ENCODE measurements around the gene ZNRD2.

Gene ZNRD2

GRCh38 chr11:65578667-65579066, 8.4 kb downstream of the ZNRD2 start:
- Histone ChIP-seq H3K36me3 (ENCODE audit: insufficient read depth, low read length) (peaks cover 40% of the 10 kb centered on the region), H3K4me3 (ENCODE audit: low read length) (no peak overlapping the region), H3K4me1 (ENCODE audit: control insufficient read depth, insufficient read depth, low read length) (peaks cover 38% of the 10 kb centered on the region), H3K27me3 (ENCODE audit: control insufficient read depth, insufficient read depth, low read length) (no peaks in the 10 kb centered on the region), H3K4me2 (ENCODE audit: low read length) (no peak overlapping the region), H3K9me3 (replicated peaks; ENCODE audit: low read length) (no peaks in the 10 kb centered on the region), H3K9ac (ENCODE audit: low read depth, low read length) (no peak overlapping the region)

- Histone ChIP-seq H3K27me3 (ENCODE audit: control insufficient read depth, insufficient read depth, low read length) (no peaks in the 10 kb centered on the region), H3K9me3 (replicated peaks; ENCODE audit: low read length) (no peaks in the 10 kb centered on the region), H3K9ac (ENCODE audit: low read depth, low read length) (no peak overlapping the region), H3K4me3 (ENCODE audit: low read length) (no peak overlapping the region), H3K4me1 (ENCODE audit: control insufficient read depth, insufficient read depth, low read length) (peaks cover 35% of the 10 kb centered on the region), H3K4me2 (ENCODE audit: low read length) (no peak overlapping the region), H3K36me3 (ENCODE audit: insufficient read depth, low read length) (peaks cover 46% of the 10 kb centered on the region)
These were observed 9.0 kb downstream of the ZNRD2 start for GRCh38 chr11:65579291-65579690.

- Histone ChIP-seq H3K27me3 (ENCODE audit: control insufficient read depth, insufficient read depth, low read length) (no peaks in the 10 kb centered on the region), H3K9ac (ENCODE audit: low read depth, low read length) (no peak overlapping the region), H3K4me1 (ENCODE audit: control insufficient read depth, insufficient read depth, low read length) (peaks cover 28% of the 10 kb centered on the region), H3K9me3 (replicated peaks; ENCODE audit: low read length) (no peaks in the 10 kb centered on the region), H3K4me2 (ENCODE audit: low read length) (no peak overlapping the region), H3K4me3 (ENCODE audit: low read length) (no peak overlapping the region), H3K36me3 (ENCODE audit: insufficient read depth, low read length) (peaks cover 51% of the 10 kb centered on the region)
These were observed 9.9 kb downstream of the ZNRD2 start for GRCh38 chr11:65580031-65580692.

GRCh38 chr11:65580756-65581155, 10.5 kb downstream of the ZNRD2 start:
- Histone ChIP-seq H3K4me2 (ENCODE audit: low read length) (no peak overlapping the region), H3K4me3 (ENCODE audit: low read length) (no peak overlapping the region), H3K27me3 (ENCODE audit: control insufficient read depth, insufficient read depth, low read length) (no peaks in the 10 kb centered on the region), H3K4me1 (ENCODE audit: control insufficient read depth, insufficient read depth, low read length) (peaks cover 23% of the 10 kb centered on the region), H3K36me3 (ENCODE audit: insufficient read depth, low read length) (peaks cover 56% of the 10 kb centered on the region), H3K9me3 (replicated peaks; ENCODE audit: low read length) (no peaks in the 10 kb centered on the region), H3K9ac (ENCODE audit: low read depth, low read length) (no peak overlapping the region)

GRCh38 chr11:65581928-65582327, 11.7 kb downstream of the ZNRD2 start:
- Histone ChIP-seq H3K4me2 (ENCODE audit: low read length) (no peak overlapping the region), H3K4me3 (ENCODE audit: low read length) (no peak overlapping the region), H3K27me3 (ENCODE audit: control insufficient read depth, insufficient read depth, low read length) (no peaks in the 10 kb centered on the region), H3K9me3 (replicated peaks; ENCODE audit: low read length) (no peaks in the 10 kb centered on the region), H3K36me3 (ENCODE audit: insufficient read depth, low read length) (peaks cover 65% of the 10 kb centered on the region), H3K4me1 (ENCODE audit: control insufficient read depth, insufficient read depth, low read length) (peaks cover 13% of the 10 kb centered on the region), H3K9ac (ENCODE audit: low read depth, low read length) (no peak overlapping the region)

GRCh38 chr11:65583589-65583988, 13.3 kb downstream of the ZNRD2 start:
- Histone ChIP-seq H3K27me3 (ENCODE audit: control insufficient read depth, insufficient read depth, low read length) (no peaks in the 10 kb centered on the region), H3K4me2 (ENCODE audit: low read length) (no peak overlapping the region), H3K4me3 (ENCODE audit: low read length) (no peak overlapping the region), H3K9me3 (replicated peaks; ENCODE audit: low read length) (no peaks in the 10 kb centered on the region), H3K36me3 (ENCODE audit: insufficient read depth, low read length) (peaks cover 62% of the 10 kb centered on the region), H3K4me1 (ENCODE audit: control insufficient read depth, insufficient read depth, low read length) (peaks cover 12% of the 10 kb centered on the region), H3K9ac (ENCODE audit: low read depth, low read length) (no peak overlapping the region)

- Histone ChIP-seq H3K9me3 (replicated peaks; ENCODE audit: low read length) (no peaks in the 10 kb centered on the region), H3K27me3 (ENCODE audit: control insufficient read depth, insufficient read depth, low read length) (no peaks in the 10 kb centered on the region), H3K4me2 (ENCODE audit: low read length) (no peak overlapping the region), H3K4me3 (ENCODE audit: low read length) (no peak overlapping the region), H3K4me1 (ENCODE audit: control insufficient read depth, insufficient read depth, low read length) (peaks cover 12% of the 10 kb centered on the region), H3K36me3 (ENCODE audit: insufficient read depth, low read length) (peaks cover 62% of the 10 kb centered on the region), H3K9ac (ENCODE audit: low read depth, low read length) (no peak overlapping the region)
These were observed 13.8 kb downstream of the ZNRD2 start for GRCh38 chr11:65584106-65584505.

- Histone ChIP-seq H3K4me2 (ENCODE audit: low read length) (no peak overlapping the region), H3K27me3 (ENCODE audit: control insufficient read depth, insufficient read depth, low read length) (no peaks in the 10 kb centered on the region), H3K9ac (ENCODE audit: low read depth, low read length) (no peak overlapping the region), H3K4me3 (ENCODE audit: low read length) (no peak overlapping the region), H3K9me3 (replicated peaks; ENCODE audit: low read length) (no peaks in the 10 kb centered on the region), H3K36me3 (ENCODE audit: insufficient read depth, low read length) (peaks cover 58% of the 10 kb centered on the region), H3K4me1 (ENCODE audit: control insufficient read depth, insufficient read depth, low read length) (peaks cover 12% of the 10 kb centered on the region)
These were observed 14.5 kb downstream of the ZNRD2 start for GRCh38 chr11:65584723-65585171.

GRCh38 chr11:65585396-65586246, 15.3 kb downstream of the ZNRD2 start:
- Histone ChIP-seq H3K9ac (ENCODE audit: low read depth, low read length) (no peak overlapping the region), H3K4me1 (ENCODE audit: control insufficient read depth, insufficient read depth, low read length) (peaks cover 12% of the 10 kb centered on the region), H3K9me3 (replicated peaks; ENCODE audit: low read length) (no peaks in the 10 kb centered on the region), H3K27me3 (ENCODE audit: control insufficient read depth, insufficient read depth, low read length) (no peaks in the 10 kb centered on the region), H3K4me3 (ENCODE audit: low read length) (no peak overlapping the region), H3K4me2 (ENCODE audit: low read length) (no peak overlapping the region), H3K36me3 (ENCODE audit: insufficient read depth, low read length) (peaks cover 50% of the 10 kb centered on the region)

GRCh38 chr11:65586247-65586630, 16.0 kb downstream of the ZNRD2 start:
- no peaks in the 10 kb centered on the region for H3K27me3 ChIP-seq (ENCODE audit: control insufficient read depth, insufficient read depth, low read length)
- H3K36me3 ChIP-seq (ENCODE audit: insufficient read depth, low read length) = peaks cover 44% of the 10 kb centered on the region
- H3K9ac ChIP-seq (ENCODE audit: low read depth, low read length) = no peak overlapping the region
- no peak overlapping the region for H3K4me3 ChIP-seq (ENCODE audit: low read length)
- H3K9me3 ChIP-seq (replicated peaks; ENCODE audit: low read length) = no peaks in the 10 kb centered on the region
- H3K4me2 ChIP-seq (ENCODE audit: low read length) = no peak overlapping the region
- peaks cover 12% of the 10 kb centered on the region for H3K4me1 ChIP-seq (ENCODE audit: control insufficient read depth, insufficient read depth, low read length)

- no peak overlapping the region for H3K4me3 ChIP-seq (ENCODE audit: low read length)
- no peak overlapping the region for H3K9ac ChIP-seq (ENCODE audit: low read depth, low read length)
- no peak overlapping the region for H3K4me2 ChIP-seq (ENCODE audit: low read length)
- H3K36me3 ChIP-seq (ENCODE audit: insufficient read depth, low read length) = peaks cover 41% of the 10 kb centered on the region
- no peaks in the 10 kb centered on the region for H3K27me3 ChIP-seq (ENCODE audit: control insufficient read depth, insufficient read depth, low read length)
- no peaks in the 10 kb centered on the region for H3K9me3 ChIP-seq (replicated peaks; ENCODE audit: low read length)
- H3K4me1 ChIP-seq (ENCODE audit: control insufficient read depth, insufficient read depth, low read length) = peaks cover 12% of the 10 kb centered on the region
These were observed 16.4 kb downstream of the ZNRD2 start for GRCh38 chr11:65586676-65587075.
